Amniotic stem cell (primary cell): ENCODE data around the gene PERM1.
"Not testable (repeated sequence)": the region's sequence is repeated elsewhere in the genome, so short reads cannot be mapped to it uniquely, and the experiment has no call there.

Experiments
- DNase-seq: peaks from one replicate; lab custom pipeline; 2025; lab: John Stamatoyannopoulos, UW

The PERM1 gene

GRCh38 chr1:978835-979743 is 2.8 kb downstream of the PERM1 start:
- no peak for DNase-seq

GRCh38 chr1:978069-978834 is 3.6 kb downstream of the PERM1 start:
- no peak for DNase-seq

GRCh38 chr1:976791-977190 is 5.1 kb downstream of the PERM1 start:
- DNase-seq, result not testable (repeated sequence)

GRCh38 chr1:975896-976683 is 5.8 kb downstream of the PERM1 start:
- no peak for DNase-seq

GRCh38 chr1:975365-975764 is 6.5 kb downstream of the PERM1 start:
- DNase-seq, result no peak

- no peak for DNase-seq
These were observed 7.1 kb downstream of the PERM1 start for GRCh38 chr1:974687-975328.

- no peak for DNase-seq
These were observed 7.6 kb downstream of the PERM1 start for GRCh38 chr1:974293-974640.

GRCh38 chr1:973459-974292 is 8.2 kb downstream of the PERM1 start:
- DNase-seq, result no peak

GRCh38 chr1:972726-973458 is 9.0 kb downstream of the PERM1 start:
- no peak for DNase-seq

GRCh38 chr1:971751-972506 is 10.0 kb downstream of the PERM1 start:
- no peak for DNase-seq

- no peak for DNase-seq
These were observed 10.7 kb downstream of the PERM1 start for GRCh38 chr1:970973-971730.

GRCh38 chr1:970242-970972 is 11.5 kb downstream of the PERM1 start:
- no peak for DNase-seq

- DNase-seq, result no peak
These were observed 12.5 kb downstream of the PERM1 start for GRCh38 chr1:969260-969855.

GRCh38 chr1:967466-968343 is 14.2 kb downstream of the PERM1 start:
- no peak for DNase-seq

GRCh38 chr1:966704-967300 is 15.1 kb downstream of the PERM1 start:
- DNase-seq, result peak; percentile 29

GRCh38 chr1:966135-966703 is 15.7 kb downstream of the PERM1 start, which contains the start of gene PLEKHN1:
Gene PLEKHN1, plus strand, starts transcription at chr1:966482. Its CDS starts 50 bp downstream, at chr1:966532.
- no peak for DNase-seq
